Heart right ventricle (tissue), 16 donors: ENCODE results near the gene FGGY. TPM values are rescaled to one million over a fixed set of nuclear protein-coding genes. Genes with fewer than 3 reads are reported as not detected.
"Not testable (repeated sequence)": the region's sequence is repeated elsewhere in the genome, so short reads cannot be mapped to it uniquely, and the experiment has no call there.

Experiments
- ATAC-seq, 8 donors: fragments of 200-7000 bp; cut with Tn5 transposase; one replicate each; pipeline ENCODE4 v1.9.1; 2020; ENCODE audit warnings: mild to moderate bottlenecking in 8 of 8, moderate library complexity in 8 of 8, moderate number of reproducible peaks in 1 of 8
- DNase-seq, 2 donors: peaks; one replicate each; pipeline ENCODE4 v3.0.0-alpha.2; 2020
- H3K27ac ChIP-seq, 10 donors: fragments of 200-600 bp; sonication (generic) in 2 of 10; one replicate each; pipeline versions ENCODE4 v1.5.0 to v1.8.0; 2020 to 2022; ENCODE audit warnings: mild to moderate bottlenecking in 3 of 10
- H3K27me3 ChIP-seq, 7 donors: fragments of 200-600 bp; one replicate each; pipeline ENCODE4 v1.8.0; 2021 to 2022; ENCODE audit warnings: mild to moderate bottlenecking in 2 of 7
- H3K36me3 ChIP-seq, 9 donors: fragments of 200-600 bp; sonication (generic) in 1 of 9; one replicate each; pipeline versions ENCODE4 v1.5.0 to v1.8.0; 2020 to 2022; ENCODE audit warnings: mild to moderate bottlenecking in 2 of 9
- H3K4me1 ChIP-seq, 9 donors: fragments of 200-600 bp; sonication (generic) in 1 of 9; one replicate each; pipeline versions ENCODE4 v1.5.0 to v1.8.0; 2020 to 2022; ENCODE audit warnings: mild to moderate bottlenecking in 4 of 9
- H3K4me3 ChIP-seq, 10 donors: fragments of 200-600 bp; sonication (generic) in 2 of 10; one replicate each; pipeline versions ENCODE4 v1.5.0 to v1.8.0; 2020 to 2022; ENCODE audit warnings: mild to moderate bottlenecking in 7 of 10, moderate library complexity in 2 of 10
- H3K9me3 ChIP-seq, 11 donors: fragments of 200-600 bp in 10 of 11; sonication (generic) in 2 of 11; one replicate each; pipeline versions ENCODE4 v1.5.0 to v1.8.0; 2013 to 2022; ENCODE audit warnings: mild to moderate bottlenecking in 2 of 11, control low read depth in 1 of 11, moderate library complexity in 1 of 11
- CTCF ChIP-seq, 9 donors: fragments of 200-600 bp; sonication (generic) in 2 of 9; IDR thresholded peaks; one replicate each; pipeline versions ENCODE4 v1.5.0 to v1.8.0; 2021 to 2022; ENCODE audit warnings: antibody characterized with exemption in 9 of 9, mild to moderate bottlenecking in 5 of 9, moderate library complexity in 1 of 9
- WGBS, 2 donors: extraction: QIAGEN DNeasy Blood & Tissue Kit; methylation state at CpG; one replicate each; pipeline ENCODE4 v1.1.7; 2013; ENCODE audit warnings: inconsistent platforms in 1 of 2; 5-methylcytosine and 5-hydroxymethylcytosine counted together
- intact Hi-C, 10 donors: fragments of 100-400 bp; cut with DNase I; formaldehyde crosslinking; loops; one replicate each; pipeline versions ENCODE4 v1.11.1 to v1.14.2; 2022
- long read RNA-seq, 3 donors: library from polyadenylated mRNA; unstranded; transcript quantifications; one replicate each; pipeline ENCODE4 v2.0.0, GENCODE V29; 2020 to 2021
- polyA plus RNA-seq, 2 donors: library from polyadenylated mRNA; stranded (reverse); fragments of 200-250 nt; gene quantifications; one replicate each; pipeline ENCODE4 v1.2.3, GENCODE V29; 2013
- total RNA-seq, 10 donors: library from RNA; stranded (reverse); fragmentation: NEBNext Ultra II Directional in 3 of 10; extraction: Animal tissue kit (Norgen Biotek cat#: 25700) in 3 of 10; gene quantifications; one replicate each; pipeline versions ENCODE4 v1.2.1 to v1.2.4, GENCODE V29; 2021 to 2023
- donor health status: Arrhythmogenic right ventricular cardiomyopathy.
- donor health status: ischemic (EF 13 %, LVEDD 7.1; RV severe dilation, severe dysfunction).
- donor health status: healthy with polysubstance abuse.
- donor health status: DM: no; HTN: yes; CAD: no.
- donor health status: DM: no; HTN: no; CAD: no.
- donor health status: ischemic (EF 25% LVEDD 6.9; RV normal size, moderate dysfunction).
- donor health status: ischemic (EF 25% LVEDD 5.7; RV mildly dilated, moderate dysfunction).
- donor health status: healthy.
- donor health status: DM: yes; HTN: yes; CAD: no.
- donor health status: Ischemic cardiomyopathy.
- donor health status: ischemic (EF 35%, LVEDD 5.7; RV mildly dilated, moderate dysfunction).
- donor health status: nonischemic (EF 11% LVEDD 7.7; RV severe dilation, severe dysfunction).
- donor health status: DM: yes; HTN: yes; CAD: no.
- donor health status: PGD.
- donor health status: ischemic (EF 29% LVEDD 5.4; RV normal size, mild dysfunction).
- donor health status: nonischemic (EF 23%, LVEDD 6.1; RV moderate dilation, normal function).

Gene FGGY
- 10 to 100 TPM; 26.3 to 51.8 (median 36.6) TPM for total RNA-seq
- polyA plus RNA-seq, result 1 to 10 TPM; 3.1 to 9.5 TPM
- long read RNA-seq, donor 1, partial matches to known transcripts, result 0 of 20 reads
- long read RNA-seq, donor 1, other reads (novel, unspliced or antisense), result 19 of 20 reads
- long read RNA-seq, donor 2, partial matches to known transcripts, result 1 of 35 reads
- long read RNA-seq, donor 2, other reads (novel, unspliced or antisense), result 31 of 35 reads
- long read RNA-seq, donor 3, partial matches to known transcripts, result 1 of 40 reads
- long read RNA-seq, donor 3, other reads (novel, unspliced or antisense), result 36 of 40 reads

DNA sequence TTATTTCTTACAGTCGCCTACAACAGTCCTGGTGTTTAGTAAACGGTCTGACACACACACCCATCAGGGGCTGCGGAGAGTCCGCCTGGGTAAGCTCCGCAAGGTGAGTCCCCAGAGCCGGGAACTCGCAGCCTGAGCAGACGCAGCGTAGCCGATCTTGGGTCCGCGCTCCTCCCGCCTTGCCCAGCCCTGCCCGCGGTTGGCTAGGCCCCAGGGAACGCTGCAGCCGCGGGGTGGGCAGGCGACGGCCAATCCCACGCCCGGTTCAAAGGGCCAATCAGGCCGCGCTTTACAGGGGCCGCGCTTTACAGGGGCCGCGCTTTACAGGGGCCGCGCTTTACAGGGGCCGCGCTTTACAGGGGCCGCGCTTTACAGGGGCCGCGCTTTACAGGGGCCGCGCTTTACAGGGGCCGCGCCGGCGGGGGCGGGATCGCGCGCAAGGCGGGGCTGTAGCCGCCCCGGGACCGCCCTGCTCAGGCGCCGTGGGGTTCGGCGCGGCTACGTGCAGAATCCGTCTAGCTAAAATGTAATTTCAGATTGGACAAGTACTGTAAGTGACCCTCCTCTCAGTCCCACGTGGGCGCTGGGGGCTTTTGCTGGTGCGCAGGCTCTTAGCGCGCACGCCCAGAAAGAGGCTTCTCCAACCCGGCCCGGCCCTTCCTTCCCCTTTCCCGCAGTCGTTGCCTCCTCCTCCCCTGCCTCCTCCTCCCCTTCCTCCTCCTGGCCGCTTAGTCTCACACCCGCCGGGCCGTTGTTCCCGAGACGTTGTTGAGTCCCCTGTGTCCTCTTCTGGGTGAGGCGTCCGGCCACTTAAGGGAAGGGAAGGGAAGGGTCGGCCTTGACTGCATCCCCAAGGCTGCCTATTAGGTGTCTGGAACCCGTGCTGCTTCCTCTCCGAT, at the start of gene FGGY:
Gene FGGY (plus strand): TSS at position 737 of the 899 bp plus-strand sequence. CDS start 24,456 bp downstream, outside the sequence.
- peak in 1 of 9 donors; percentile 6 for TF ChIP-seq CTCF (IDR thresholded peaks at IDR 0.05)
- Histone ChIP-seq H3K36me3 (no peaks in the 10 kb centered on the region), H3K4me3 (peak within 1 kb of the TSS; percentile 45 to 68 (median 61)), H3K4me1 (peaks cover 0 to 50% (median 17%) of the 10 kb centered on the region in 9 donors), H3K27ac (peak within 1 kb of the TSS; percentile 92 to 99 (median 97)), H3K27me3 (no peaks in the 10 kb centered on the region), H3K9me3 (no peaks in the 10 kb centered on the region)
- DNase-seq, result peak; percentile 97 to 99
- intact Hi-C loops, result loop anchor here (1.0 to 10.0 kb wide), 27 partner anchors 96 to 552 kb away; partner anchors contain the start of gene JUN (in 5 of the 10)
- WGBS, 2 donors, result 0 to 1% methylated on average over 77 to 78 of the region's 78 CpGs
- peak; percentile 93 to 98 (median 94) for ATAC-seq

DNA sequence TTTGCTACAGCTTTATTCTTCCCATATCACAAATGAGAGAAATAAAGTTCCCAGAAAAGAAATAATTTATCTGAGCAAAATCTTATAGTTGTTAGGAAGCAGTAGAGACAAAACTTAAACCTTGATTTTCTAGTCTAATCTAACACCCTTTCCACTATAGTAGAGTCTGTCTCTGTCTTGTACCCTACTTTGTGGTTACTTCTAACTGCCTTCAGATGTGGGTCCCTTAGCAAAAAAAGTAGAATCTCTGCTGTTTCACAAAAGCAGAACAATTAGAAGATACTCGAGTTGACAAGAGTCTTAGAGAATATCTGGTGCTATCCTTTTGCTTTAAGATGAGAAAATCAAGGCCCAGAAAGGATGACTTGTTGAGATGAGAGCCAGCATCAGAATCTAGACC, 48.1 kb upstream of the FGGY start:
- peak overlapping the region in 1 of 10 donors; percentile 2 for H3K27ac ChIP-seq
- H3K36me3 ChIP-seq, result no peaks in the 10 kb centered on the region
- 31 to 77% methylated on average over 1 of the region's 1 CpG for WGBS, 2 donors
- no peak for TF ChIP-seq CTCF (IDR thresholded peaks at IDR 0.05)
- H3K27me3 ChIP-seq, result no peaks in the 10 kb centered on the region
- H3K9me3 ChIP-seq, result peaks cover 0 to 28% (median 10%) of the 10 kb centered on the region in 11 donors
- DNase-seq (no peak), ATAC-seq (no peak)
- no peaks in the 10 kb centered on the region for H3K4me1 ChIP-seq
- H3K4me3 ChIP-seq, result no peak overlapping the region
- intact Hi-C loops, result no loop called here

GRCh38 chr1:59249396-59250137, 47.3 kb upstream of the FGGY start:
- DNase-seq (no peak), ATAC-seq (peak in 7 of 8 donors; percentile 55 to 85 (median 76))
- 80% methylated on average over 4 of the region's 4 CpGs for WGBS, 2 donors
- intact Hi-C loops, result no loop called here
- peaks cover 0 to 21% (median 10%) of the 10 kb centered on the region in 11 donors for H3K9me3 ChIP-seq
- peak overlapping the region in 3 of 10 donors; percentile 25 to 44 (median 26) for H3K27ac ChIP-seq
- H3K4me1 ChIP-seq, result no peaks in the 10 kb centered on the region
- H3K4me3 ChIP-seq, result no peak overlapping the region
- H3K36me3 ChIP-seq, result no peaks in the 10 kb centered on the region
- H3K27me3 ChIP-seq, result no peaks in the 10 kb centered on the region
- no peak for TF ChIP-seq CTCF (IDR thresholded peaks at IDR 0.05)

GRCh38 chr1:59251061-59251460, 45.8 kb upstream of the FGGY start:
- intact Hi-C loops, H3K36me3 ChIP-seq, ATAC-seq, H3K27me3 ChIP-seq, H3K4me1 ChIP-seq, H3K27ac ChIP-seq, H3K4me3 ChIP-seq, DNase-seq: not testable (repeated sequence)
- peaks cover 0 to 17% (median 10%) of the 10 kb centered on the region in 11 donors for H3K9me3 ChIP-seq
- WGBS, 2 donors, result 87% methylated on average over 12 of the region's 12 CpGs

- H3K4me1 ChIP-seq, result peaks cover 0 to 12% (median 9%) of the 10 kb centered on the region in 9 donors
- H3K27ac ChIP-seq, H3K9me3 ChIP-seq, H3K27me3 ChIP-seq, H3K36me3 ChIP-seq, H3K4me3 ChIP-seq, intact Hi-C loops, ATAC-seq, DNase-seq: not testable (repeated sequence)
- 95 to 100% methylated on average over 1 of the region's 1 CpG for WGBS, 2 donors
Observed at GRCh38 chr1:59256429-59256828, 40.5 kb upstream of the FGGY start.
